GM10266 (cell line): ENCODE data around the gene EFNB1.

ENCODE experiments used
- DNase-seq: peaks from one replicate; pipeline ENCODE4 v3.0.0; 2012; ENCODE audit errors: extremely low spot score
- TF ChIP-seq, protein P1 (sequence below): IDR thresholded peaks from 2 replicates; pipeline ENCODE4 v1.5.1; 2012; ENCODE audit warnings: mild to moderate bottlenecking, low read depth; ENCODE audit not compliant: control insufficient read depth, insufficient read depth; ENCODE audit errors: missing control alignments

The EFNB1 gene

DNA sequence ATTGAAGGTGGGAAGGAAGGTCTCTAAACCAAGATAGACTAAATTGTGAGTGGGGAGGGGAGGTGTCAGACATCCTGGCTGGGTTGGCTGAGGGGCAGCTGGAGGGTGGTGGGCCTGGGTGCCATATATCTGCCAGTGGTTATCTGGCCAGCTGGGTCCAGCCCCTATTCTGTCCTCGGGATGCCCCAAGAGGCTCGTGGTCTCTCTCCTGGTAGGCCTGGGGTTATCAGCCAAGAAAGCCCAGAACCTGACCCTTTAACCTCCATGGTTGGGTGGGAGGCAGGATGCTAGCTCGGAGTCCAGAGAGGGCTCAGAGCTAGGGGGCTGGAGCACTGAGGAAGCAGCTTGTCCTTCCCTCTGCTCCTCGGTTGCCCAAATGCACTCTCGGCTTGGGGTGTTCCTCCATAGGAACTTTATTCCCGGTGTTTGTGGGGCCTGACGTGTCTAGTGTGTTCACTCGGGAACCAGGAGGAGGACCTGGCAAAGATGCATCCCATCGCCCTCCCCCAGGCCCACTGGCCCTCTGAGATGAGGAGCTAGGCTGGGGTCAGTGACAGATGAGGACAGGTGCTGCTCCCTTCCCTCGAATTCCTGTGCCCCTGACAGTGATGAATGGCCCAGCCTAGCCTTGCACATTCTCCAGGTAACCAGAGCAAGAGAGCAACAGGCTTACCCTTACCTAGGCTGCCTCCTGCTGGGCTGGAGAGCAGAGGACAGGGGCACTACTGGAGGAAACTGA, 5.2 kb upstream of the EFNB1 start:
- TF ChIP-seq, protein P1, sequence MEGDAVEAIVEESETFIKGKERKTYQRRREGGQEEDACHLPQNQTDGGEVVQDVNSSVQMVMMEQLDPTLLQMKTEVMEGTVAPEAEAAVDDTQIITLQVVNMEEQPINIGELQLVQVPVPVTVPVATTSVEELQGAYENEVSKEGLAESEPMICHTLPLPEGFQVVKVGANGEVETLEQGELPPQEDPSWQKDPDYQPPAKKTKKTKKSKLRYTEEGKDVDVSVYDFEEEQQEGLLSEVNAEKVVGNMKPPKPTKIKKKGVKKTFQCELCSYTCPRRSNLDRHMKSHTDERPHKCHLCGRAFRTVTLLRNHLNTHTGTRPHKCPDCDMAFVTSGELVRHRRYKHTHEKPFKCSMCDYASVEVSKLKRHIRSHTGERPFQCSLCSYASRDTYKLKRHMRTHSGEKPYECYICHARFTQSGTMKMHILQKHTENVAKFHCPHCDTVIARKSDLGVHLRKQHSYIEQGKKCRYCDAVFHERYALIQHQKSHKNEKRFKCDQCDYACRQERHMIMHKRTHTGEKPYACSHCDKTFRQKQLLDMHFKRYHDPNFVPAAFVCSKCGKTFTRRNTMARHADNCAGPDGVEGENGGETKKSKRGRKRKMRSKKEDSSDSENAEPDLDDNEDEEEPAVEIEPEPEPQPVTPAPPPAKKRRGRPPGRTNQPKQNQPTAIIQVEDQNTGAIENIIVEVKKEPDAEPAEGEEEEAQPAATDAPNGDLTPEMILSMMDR: no peak
- DNase-seq: no peak

DNA sequence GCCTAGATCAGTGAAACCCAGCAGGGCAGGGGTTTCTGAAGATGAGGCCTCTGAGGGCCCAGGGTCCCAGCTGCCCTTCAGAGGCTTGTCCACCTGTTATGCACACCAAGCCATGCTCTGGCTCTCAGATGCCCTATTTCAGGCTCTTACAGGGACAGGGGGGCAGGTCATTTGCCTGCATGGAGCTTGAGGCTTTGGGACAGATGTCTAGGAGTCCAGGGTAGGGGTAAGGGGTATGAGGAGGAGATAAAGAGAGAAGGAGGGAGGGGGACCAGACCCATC, 4.7 kb upstream of the EFNB1 start:
- TF ChIP-seq, protein P1: no peak

DNA sequence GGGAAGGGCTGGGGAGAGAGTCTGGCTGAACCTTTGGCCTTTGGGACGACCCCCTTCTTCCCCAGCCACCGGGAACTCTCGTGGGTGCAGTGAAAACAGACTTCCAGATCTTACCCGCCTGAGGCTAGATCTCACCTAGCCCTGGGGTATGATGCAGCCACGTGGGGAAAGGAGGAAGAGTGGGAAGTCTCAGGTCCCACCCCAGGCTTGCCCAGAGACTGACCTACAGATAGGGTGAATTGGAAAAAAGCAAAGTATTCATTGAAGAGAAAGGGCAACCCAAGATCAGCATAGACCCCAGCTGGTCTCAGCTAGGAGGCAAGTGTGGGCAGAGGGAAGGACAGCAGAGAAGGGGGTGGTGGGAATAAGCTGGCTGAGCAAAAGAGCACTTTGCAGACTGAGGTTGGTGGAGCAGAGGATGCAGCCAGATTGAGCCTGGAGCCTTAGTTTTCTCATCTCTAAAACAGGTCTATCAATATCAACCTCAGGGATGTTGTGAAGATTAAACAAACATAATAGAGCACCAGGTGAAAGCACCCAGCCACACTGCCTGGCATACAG, 4.2 kb upstream of the EFNB1 start:
- TF ChIP-seq, protein P1: no peak
- no peak for DNase-seq

More for the DNA sequence above, 4.7 kb upstream of the EFNB1 start:
- no peak for DNase-seq

GRCh38 chrX:68826113-68826980, 2.5 kb upstream of the EFNB1 start:
- DNase-seq: no peak
- TF ChIP-seq, protein P1: no peak

DNA sequence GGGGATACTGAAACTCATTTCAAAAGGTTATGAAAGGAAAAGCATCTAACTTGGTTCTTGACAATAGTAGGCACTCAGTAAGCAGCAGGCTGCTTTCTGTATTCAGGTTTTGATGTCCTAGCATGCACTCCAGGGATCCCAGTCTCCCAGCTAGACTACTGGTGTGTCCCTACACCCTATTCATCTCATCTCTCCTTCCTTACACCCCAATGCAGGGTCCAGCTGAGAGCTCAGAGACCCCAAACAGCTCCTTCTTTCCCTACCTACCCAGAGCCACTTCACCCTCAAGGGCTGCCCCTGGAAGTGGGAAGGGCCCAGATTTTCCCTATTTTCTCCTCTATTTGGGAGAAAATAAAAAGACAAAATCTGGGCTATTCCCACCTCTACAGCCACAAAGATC, 1.6 kb upstream of the EFNB1 start:
- TF ChIP-seq, protein P1: no peak
- no peak for DNase-seq

DNA sequence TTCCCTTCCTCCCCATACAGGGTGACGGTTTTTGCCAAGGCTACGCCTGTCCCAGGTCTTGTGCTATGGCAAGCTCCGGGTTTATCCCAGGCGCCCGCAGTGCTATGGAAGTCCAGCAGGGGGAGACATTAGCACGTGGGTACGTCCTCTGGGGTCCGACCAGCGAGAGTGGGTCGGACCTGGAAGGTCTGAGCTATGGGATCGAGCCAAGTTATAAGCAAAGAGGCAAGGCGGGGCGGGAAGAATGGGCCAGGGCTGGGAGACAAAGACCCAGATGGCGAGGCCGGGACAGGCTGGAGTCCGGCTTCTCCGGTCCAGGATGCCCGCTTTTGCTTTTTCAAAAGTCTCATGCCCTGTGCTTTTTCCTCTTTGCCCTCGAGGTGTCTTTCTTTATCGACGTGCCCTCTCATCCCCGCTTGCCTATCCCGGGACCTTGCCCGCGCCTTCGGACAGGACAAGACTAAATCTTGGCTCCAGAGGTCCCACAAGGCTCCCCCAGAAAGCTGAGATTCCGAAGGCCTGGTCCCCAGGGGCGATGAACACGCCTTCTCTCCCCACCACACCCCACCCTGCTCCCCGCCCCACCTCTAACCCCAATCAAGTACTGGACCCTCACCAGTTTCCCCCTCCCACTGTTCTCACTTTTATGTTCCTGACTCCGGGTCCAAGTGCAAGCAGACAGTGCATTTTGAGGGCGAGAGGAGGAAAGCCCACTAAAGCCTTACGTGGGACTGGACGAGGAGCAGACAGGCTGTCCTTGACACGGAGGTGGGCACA, 785 bp upstream of the EFNB1 start:
- DNase-seq: peak; percentile 40
- TF ChIP-seq, protein P1: peak; percentile 72
